Stimulated activated CD4-positive, alpha-beta T cell treated with anti-CD3 and anti-CD28 coated beads, Interleukin-1b, Interleukin-23, amount 100 ng/mL, for 4 hours (primary cell): ENCODE data around the gene SDSL.

Experiments used
- DNase-seq, 2 donors: peaks; one replicate each; pipeline ENCODE4 v3.0.0-alpha.2; 2020; ENCODE audit warnings: low read depth in 2 of 2

Gene SDSL

DNA sequence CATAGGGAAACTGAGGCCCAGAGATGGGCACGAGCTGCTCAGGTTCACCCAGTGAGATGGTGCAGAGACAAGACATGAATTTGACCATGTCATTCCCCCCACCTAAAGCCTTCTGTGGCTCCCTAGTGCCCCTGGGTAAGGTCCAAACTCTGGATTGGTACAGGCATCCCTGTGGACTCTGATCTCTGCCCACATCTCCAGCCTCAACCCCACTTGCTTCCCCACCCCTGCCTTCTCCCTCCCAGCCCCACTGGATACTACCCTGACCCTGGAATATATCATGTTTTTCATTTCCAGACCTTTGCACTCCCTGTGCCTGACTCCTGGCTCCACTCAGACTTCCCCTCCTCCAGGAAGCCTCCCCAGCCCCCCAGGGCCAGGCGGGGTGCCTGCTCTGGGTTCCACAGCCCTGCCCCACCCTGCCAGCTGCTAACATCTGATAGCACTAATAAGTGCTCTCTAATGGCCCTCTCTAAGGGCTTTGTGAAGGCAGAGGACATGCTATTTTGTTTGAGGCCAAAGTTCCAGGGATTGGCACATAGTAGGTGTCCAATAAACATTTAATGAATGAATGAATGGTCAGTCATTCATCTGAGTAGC, 1.1 kb upstream of the SDSL start:
- no peak for DNase-seq

- DNase-seq, result no peak
Measured at GRCh38 chr12:113422886-113423669, 898 bp downstream of the SDSL start.

DNA sequence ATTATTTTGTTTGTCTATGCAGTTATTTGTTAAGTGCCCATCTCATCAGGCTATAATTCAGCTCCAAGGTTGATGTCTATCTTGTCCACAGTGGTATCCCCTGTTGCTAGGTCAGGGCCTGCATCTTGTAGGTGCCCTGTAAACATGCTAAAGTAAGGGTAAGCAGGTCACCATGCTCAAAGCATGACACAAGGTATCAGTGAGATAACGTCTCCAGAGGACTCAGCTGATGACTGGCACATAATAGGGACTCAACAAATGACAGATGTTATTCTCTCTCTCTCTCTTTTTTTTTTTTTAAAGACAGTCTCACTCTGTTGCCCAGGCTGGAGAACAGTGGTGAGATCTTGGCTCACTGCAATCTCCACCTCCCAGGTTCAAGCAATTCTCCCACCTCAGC, 2.3 kb downstream of the SDSL start:
- no peak for DNase-seq

GRCh38 chr12:113424915-113425823, 3.0 kb downstream of the SDSL start:
- DNase-seq, result peak; percentile 42 to 50

DNA sequence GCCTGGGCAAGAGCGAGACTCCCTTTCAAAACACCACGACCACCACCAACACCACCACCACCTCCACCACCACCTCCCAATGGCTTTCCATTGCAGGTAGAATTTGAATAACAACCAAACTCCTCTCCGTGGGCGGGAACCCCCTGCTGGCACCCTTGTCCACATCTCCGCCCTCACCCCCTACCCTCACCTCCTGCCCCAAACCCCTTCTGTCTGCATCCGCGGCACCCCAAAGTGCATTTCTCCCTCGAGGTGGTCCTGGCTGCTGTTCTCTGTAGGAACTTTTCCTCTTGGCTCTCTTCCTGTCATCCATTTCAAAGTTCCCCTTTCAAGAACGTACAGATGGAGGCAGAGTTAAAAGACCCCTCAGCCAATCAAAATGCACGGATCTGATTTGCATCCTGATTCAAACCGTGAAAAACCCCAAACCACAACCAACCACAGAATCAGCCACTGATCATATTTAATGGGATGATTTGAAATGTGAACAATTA, 3.8 kb downstream of the SDSL start:
- DNase-seq, result no peak

- no peak for DNase-seq
Measured at GRCh38 chr12:113427882-113428281, 5.7 kb downstream of the SDSL start.

- DNase-seq, result no peak
Measured at GRCh38 chr12:113428482-113428881, 6.3 kb downstream of the SDSL start.

- no peak for DNase-seq
Measured at GRCh38 chr12:113432986-113433385, 10.8 kb downstream of the SDSL start.

DNA sequence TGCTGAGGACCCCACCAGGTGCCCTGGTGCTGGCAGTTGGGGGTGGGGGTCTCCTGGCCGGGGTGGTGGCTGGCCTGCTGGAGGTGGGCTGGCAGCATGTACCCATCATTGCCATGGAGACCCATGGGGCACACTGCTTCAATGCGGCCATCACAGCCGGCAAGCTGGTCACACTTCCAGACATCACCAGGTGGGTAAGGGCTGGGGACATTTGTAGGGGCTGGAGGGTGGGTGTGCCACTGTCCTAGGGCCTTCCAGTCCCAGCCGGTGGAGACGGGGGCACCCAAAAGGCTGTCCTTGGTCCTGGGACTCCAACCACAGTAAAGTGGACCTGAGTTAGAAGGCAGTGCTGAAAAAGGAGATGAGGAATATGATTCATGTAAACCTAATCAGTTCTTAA, 13.2 kb downstream of the SDSL start:
- DNase-seq, result no peak

DNA sequence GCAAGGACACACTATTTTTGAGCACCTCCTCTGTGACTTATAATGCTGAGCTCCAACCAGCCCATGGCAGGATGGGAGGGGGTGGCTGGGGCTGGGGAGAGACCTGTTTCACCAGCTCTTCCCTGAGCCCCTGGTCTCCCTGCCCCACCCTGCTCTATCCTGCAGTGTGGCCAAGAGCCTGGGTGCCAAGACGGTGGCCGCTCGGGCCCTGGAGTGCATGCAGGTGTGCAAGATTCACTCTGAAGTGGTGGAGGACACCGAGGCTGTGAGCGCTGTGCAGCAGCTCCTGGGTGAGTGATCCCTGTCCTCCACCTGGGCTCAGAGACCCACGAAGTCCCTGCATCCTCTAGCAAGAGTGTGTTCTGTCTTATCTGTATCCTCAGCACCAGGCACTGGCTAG, 14.4 kb downstream of the SDSL start:
- no peak for DNase-seq

GRCh38 chr12:113436993-113437728, 15.0 kb downstream of the SDSL start:
- no peak for DNase-seq

DNA sequence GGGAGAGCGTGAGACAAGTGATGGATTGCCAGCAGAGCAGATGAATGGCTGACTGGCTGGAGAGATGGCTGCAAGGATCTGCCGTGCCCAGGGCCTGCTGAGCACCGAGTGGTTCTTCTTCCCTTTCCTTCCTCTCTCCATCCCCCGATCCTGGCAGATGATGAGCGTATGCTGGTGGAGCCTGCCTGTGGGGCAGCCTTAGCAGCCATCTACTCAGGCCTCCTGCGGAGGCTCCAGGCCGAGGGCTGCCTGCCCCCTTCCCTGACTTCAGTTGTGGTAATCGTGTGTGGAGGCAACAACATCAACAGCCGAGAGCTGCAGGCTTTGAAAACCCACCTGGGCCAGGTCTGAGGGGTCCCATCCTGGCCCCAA, 15.5 kb downstream of the SDSL start:
- DNase-seq, result no peak

DNA sequence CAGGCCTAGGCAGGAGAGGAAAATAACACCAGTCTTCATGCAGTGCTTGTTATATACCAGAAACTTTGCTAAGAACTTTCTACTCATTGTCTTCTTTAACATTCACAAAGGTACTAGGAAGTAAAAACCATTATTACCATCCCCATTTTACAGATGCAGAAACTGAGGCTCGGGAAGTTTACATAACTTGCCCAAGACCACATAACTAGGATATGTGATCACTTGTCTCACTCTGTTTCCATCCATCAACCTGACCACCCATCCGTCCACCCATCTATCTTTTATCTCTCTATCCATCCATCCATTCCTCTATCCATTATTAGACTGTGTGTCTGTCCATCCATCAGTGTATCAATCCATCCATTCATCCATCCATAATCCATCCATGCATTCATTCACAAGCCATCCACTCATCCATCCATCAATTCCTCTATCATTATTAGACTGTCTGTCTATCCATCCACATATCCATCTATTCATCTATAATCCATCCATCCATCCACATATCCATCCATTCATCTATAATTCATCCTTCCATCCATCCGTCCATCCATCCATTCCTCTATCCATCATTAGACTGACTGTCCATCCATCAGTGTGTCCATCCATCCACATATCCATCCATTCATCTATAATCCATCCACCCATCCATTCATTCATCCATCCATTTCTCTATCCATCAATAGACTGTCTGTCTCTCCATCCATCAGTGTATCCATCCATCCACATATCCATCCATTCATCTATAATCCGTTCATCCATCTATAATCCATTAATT, 16.5 kb downstream of the SDSL start:
- DNase-seq, result no peak

DNA sequence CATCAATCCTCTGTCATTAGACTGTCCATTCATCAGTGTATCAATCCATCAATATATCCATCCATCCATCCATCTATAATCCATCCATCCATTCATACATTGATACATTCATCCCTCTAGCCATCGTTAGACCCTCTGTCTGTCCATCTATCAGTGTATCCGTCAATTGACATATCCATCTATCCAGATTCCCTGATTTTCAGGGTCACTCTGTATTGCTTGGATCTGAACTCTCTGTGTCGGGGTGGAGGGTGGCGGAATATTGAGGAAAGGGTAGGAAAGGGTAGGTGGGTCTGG, 17.1 kb downstream of the SDSL start:
- no peak for DNase-seq

GRCh38 chr12:113439606-113440030, 17.4 kb downstream of the SDSL start:
- no peak for DNase-seq

- no peak for DNase-seq
Measured at GRCh38 chr12:113440336-113440735, 18.2 kb downstream of the SDSL start.

DNA sequence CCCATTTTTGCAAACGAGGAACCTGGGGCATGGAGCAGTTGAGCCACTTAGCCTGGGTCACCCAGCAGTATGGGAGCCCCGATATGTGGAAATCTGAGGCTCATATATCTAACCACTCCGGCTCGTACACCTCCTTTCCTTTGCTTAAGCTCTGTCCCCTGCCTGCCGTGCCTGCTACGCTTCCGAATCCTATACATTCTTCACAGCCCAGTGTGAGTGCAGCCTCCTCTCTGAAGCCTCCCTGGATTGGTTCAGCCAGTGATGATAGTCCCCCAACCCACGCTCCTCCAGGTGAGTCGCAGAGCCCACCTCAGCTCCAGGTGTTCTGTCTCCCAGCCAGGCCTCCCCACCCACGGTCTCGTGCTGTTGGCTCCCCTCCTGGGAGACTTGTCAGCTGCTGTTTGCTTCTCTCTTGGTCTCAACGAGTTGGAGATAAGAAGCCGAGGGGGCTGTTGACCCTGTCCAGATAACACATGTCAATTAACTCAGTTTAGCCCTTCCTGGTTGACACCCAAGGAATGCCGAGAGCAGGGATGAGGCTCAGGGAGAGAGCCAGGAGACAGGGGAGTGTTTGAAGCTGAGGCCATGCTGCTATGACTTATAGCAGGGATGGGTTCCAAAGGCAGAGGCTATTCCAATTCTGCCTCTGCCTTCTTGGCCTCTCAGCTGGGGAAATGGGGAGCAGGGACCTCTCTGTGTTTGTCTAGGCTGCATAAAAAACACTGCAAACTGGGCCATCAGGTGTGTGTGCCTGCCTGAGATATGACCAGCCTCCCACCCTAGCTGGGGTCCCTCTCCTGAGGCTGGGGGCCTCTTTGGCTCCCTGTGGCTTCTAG, 19.0 kb downstream of the SDSL start:
- no peak for DNase-seq

DNA sequence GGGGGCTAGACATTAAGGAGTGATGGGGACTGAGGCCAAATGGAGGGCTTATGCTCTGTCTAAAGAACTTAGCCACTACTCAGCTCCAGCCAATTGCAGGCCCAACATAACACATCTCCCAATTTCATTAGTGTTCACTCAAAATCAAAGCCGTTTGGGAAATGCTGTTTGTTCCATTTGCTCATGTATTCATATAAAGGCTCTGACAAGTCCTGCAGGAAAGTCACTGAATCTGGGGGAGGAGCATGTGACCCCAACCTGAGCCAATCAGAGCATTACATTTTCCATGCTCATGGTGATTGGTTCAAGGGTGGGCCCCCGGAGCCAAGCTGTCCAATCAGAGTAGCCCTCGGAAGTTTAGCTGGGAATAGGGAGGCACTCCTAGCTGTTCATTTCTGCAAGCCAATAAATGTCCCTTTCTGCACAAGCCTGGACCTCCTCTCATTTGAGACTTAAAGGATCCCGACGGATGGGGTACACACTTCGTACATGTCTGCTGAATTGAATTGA, 20.9 kb downstream of the SDSL start:
- DNase-seq, result no peak

DNA sequence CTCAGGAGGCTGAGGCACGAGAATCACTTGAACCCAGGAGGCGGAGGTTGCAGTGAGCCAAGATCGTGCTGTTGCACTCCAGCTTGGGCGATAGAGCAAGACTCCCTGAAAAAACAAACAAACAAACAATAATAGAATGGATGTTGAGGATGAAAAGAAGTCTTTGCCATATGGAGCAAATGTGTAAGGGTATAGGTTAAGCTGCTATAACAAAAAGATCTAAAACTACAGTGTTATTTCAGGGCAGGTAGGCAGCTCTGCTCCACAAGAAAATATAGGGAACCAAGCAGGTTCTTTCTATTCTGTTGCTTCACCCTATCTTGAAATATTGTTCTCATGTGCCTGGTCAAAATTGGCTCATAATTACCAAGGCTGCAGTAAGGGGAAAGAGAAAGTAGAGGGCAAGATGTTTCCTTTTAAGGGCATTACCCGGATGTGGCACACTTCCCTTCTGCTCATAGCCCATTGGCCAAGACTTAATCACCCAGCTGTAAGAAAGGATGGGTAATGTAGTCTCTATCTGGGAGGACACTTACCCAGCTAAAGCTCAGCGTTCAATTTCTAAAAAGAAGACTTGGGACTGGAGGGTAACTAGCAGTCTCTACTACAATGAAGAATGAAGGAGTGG, 23.5 kb downstream of the SDSL start:
- DNase-seq, result no peak

DNA sequence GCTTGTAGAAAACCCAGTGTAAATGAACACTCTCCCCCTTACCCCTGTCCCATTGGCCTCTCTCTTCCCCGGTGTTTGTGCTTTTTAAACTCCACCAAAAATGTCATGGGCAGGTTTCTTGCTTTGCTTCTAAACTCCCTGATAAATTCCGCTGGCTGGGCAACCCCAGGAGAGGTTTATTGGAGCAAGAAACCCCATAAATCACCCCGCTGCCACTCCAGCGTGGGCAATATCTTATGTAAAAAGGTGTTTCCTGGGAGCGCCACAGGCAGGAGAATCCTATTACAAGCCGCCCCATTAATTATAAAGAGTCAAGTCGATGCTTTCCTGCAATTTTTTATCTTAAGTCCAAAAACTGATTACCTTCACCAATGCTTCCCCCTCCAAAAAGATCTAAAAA, 26.7 kb downstream of the SDSL start:
- no peak for DNase-seq
